Nephron progenitor cell (in vitro differentiated cells): Measurements from ENCODE around the gene GALNT2.

Experiments used
- DNase-seq: peaks from one replicate; pipeline ENCODE4 v3.0.0; 2021
- H3K27ac Mint-ChIP-seq: 2 replicates; pipeline ENCODE4 v1.8.0; 2021; ENCODE audit warnings: mild to moderate bottlenecking, moderate library complexity, mixed read lengths
- H3K27me3 Mint-ChIP-seq: 2 replicates; pipeline ENCODE4 v1.8.0; 2021; ENCODE audit warnings: mild to moderate bottlenecking, low read depth, mixed read lengths; ENCODE audit not compliant: poor library complexity
- H3K36me3 Mint-ChIP-seq: 2 replicates; pipeline ENCODE4 v1.8.0; 2021; ENCODE audit warnings: low read depth, mixed read lengths
- H3K4me1 Mint-ChIP-seq: 2 replicates; pipeline ENCODE4 v1.8.0; 2021; ENCODE audit warnings: mixed read lengths
- H3K4me3 Mint-ChIP-seq: 2 replicates; pipeline ENCODE4 v1.8.0; 2021; ENCODE audit warnings: mild to moderate bottlenecking, moderate library complexity, mixed read lengths
- H3K9me3 Mint-ChIP-seq: 2 replicates; pipeline ENCODE4 v1.8.0; 2021; ENCODE audit warnings: mild to moderate bottlenecking, moderate library complexity, mixed read lengths
- TF ChIP-seq, protein P1 (sequence below): fragments of 200-600 bp; sonication (generic); IDR thresholded peaks from 2 replicates; pipeline ENCODE4 v1.5.0; 2021; ENCODE audit warnings: antibody characterized with exemption

The GALNT2 gene

DNA sequence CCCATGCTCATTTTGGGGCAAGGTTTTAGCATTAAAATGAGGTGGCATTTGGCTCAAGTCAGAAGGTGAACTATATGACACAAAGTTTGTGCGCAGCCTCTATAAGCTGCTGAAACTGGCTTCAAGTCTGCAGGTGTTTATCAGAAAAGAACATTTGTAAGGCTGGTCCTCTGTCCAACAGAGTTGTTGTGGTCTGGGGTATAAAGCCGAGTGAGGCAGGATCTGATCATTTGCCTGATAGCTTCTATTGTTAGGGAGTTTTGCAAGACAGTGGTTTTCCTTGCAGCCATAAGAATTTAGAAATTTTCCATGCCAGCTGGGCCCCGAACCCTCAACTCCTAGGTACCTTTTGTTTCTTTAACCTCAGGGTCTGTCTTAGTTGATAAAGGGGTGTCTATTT lies 228.3 kb downstream of the GALNT2 start:
- H3K4me3 Mint-ChIP-seq = no peak overlapping the region
- no peaks in the 10 kb centered on the region for H3K36me3 Mint-ChIP-seq
- TF ChIP-seq, protein P1, sequence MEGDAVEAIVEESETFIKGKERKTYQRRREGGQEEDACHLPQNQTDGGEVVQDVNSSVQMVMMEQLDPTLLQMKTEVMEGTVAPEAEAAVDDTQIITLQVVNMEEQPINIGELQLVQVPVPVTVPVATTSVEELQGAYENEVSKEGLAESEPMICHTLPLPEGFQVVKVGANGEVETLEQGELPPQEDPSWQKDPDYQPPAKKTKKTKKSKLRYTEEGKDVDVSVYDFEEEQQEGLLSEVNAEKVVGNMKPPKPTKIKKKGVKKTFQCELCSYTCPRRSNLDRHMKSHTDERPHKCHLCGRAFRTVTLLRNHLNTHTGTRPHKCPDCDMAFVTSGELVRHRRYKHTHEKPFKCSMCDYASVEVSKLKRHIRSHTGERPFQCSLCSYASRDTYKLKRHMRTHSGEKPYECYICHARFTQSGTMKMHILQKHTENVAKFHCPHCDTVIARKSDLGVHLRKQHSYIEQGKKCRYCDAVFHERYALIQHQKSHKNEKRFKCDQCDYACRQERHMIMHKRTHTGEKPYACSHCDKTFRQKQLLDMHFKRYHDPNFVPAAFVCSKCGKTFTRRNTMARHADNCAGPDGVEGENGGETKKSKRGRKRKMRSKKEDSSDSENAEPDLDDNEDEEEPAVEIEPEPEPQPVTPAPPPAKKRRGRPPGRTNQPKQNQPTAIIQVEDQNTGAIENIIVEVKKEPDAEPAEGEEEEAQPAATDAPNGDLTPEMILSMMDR = no peak
- no peak for DNase-seq
- H3K27me3 Mint-ChIP-seq = peaks cover 41% of the 10 kb centered on the region
- no peak overlapping the region for H3K27ac Mint-ChIP-seq
- H3K9me3 Mint-ChIP-seq = peaks cover 4% of the 10 kb centered on the region
- peaks cover 10% of the 10 kb centered on the region for H3K4me1 Mint-ChIP-seq

DNA sequence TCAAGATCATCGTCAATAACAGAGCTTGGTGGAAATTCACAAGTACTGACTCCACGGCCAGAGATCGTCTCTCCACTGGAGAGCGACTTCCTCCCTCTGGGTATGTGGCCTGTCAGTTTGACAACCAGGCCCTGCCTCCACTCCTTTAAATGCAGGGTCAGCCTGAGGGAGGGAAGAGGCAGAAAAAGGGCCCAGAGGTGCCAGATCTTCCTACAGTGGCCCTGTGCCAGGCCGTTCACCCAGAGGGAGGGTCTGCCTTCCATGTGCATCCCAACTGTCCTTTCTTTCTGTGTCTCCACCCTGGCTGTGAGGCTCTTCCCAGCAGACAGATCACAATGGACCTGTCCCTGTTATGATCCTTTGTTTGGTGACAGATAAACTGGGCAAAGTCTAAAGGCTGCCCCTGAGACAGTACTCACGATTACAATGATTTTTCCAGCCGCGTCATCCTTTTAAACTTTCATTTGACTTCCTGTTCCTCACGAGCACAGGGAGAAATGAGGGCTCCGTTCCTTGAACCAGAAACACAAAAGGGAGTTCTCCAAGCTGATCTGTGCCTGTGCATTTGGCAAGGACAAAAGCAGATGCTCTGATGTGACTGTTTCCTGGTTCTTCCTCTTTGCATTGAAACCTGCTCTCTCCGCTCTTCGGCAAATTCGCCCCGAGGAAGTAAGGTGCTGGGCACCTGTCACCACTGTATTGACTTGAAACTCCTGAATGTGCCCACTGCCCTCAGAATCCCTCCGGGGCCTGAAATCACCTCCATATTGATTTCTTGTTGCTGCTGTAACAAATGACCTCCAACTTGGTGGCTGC lies 232.4 kb downstream of the GALNT2 start:
- H3K36me3 Mint-ChIP-seq = no peaks in the 10 kb centered on the region
- peaks cover 6% of the 10 kb centered on the region for H3K27me3 Mint-ChIP-seq
- no peaks in the 10 kb centered on the region for H3K4me1 Mint-ChIP-seq
- H3K27ac Mint-ChIP-seq = no peak overlapping the region
- no peak overlapping the region for H3K4me3 Mint-ChIP-seq
- TF ChIP-seq, protein P1 = no peak
- no peak for DNase-seq
- H3K9me3 Mint-ChIP-seq = peaks cover 4% of the 10 kb centered on the region

DNA sequence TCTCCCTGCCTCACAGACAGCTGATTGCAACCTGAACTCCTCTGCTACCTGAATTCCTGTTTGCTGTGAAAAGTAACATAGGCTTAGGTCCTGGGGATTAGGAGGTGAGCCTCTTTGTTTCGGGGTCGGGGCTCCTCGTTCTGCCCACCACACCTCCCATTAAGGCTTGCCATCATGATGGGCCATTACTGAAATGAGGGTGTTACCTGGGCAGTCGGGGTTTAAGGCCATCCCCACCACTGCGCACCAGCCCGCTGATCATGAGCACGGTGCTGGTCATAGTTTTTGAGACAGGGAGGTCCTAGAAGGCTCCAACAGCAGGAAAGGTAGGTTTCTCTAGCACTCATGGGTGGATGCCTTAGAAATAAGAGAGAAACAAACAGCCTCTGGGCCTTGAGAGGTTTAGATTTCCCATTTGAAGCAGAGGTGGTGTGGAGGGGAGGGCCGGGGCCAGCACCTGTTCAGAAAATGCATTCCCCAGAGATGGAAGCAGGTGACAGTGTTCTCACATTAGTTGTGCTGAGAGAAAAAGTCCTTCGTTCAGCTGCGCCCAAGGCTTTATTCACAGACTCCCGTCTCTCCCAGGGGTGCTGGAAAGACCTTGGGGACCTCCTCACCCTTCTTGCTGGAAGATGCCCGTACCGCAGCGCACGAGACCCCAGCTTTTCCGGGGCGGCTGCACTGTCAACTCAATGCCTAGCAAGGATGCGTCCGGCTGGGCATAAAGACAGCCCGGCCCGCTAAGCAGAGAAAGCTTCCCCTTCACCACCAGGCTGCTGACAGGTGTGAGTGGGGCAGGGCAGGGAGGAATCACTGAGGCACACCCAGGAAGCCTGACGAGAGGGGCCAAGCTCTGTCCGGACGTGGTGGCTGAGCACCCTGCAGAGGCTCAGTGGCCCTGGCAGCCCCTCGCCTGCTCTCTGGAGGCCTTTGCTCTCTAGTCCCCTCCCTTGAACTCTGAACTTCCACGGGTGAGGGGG lies 233.6 kb downstream of the GALNT2 start:
- peaks cover 2% of the 10 kb centered on the region for H3K27me3 Mint-ChIP-seq
- no peak for DNase-seq
- H3K4me3 Mint-ChIP-seq = no peak overlapping the region
- H3K4me1 Mint-ChIP-seq = no peaks in the 10 kb centered on the region
- H3K27ac Mint-ChIP-seq = no peak overlapping the region
- H3K9me3 Mint-ChIP-seq = peaks cover 4% of the 10 kb centered on the region
- no peaks in the 10 kb centered on the region for H3K36me3 Mint-ChIP-seq
- TF ChIP-seq, protein P1 = no peak

DNA sequence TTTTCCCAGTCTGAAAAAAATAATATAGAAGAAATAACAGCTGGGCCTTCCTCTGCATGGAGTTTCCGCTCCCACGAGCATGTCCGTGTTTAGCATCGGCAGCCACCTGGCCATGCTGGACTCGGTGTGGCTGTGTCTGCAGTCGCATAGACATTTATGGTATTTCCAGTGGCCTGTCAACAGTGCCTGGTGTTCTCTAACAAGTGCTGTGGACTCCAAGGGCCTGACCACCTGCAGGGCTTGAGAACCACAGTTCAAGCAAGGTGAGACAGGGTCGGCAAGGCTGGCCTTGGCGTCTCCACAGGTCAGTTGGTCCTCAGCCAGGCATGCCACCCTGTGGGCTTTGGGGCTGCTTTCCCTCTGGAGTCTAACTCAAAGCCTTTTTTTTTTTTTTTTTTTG lies 234.3 kb downstream of the GALNT2 start:
- H3K36me3 Mint-ChIP-seq = no peaks in the 10 kb centered on the region
- no peak overlapping the region for H3K4me3 Mint-ChIP-seq
- no peak overlapping the region for H3K27ac Mint-ChIP-seq
- peaks cover 4% of the 10 kb centered on the region for H3K9me3 Mint-ChIP-seq
- H3K27me3 Mint-ChIP-seq = peaks cover 2% of the 10 kb centered on the region
- TF ChIP-seq, protein P1 = no peak
- H3K4me1 Mint-ChIP-seq = no peaks in the 10 kb centered on the region
- no peak for DNase-seq

DNA sequence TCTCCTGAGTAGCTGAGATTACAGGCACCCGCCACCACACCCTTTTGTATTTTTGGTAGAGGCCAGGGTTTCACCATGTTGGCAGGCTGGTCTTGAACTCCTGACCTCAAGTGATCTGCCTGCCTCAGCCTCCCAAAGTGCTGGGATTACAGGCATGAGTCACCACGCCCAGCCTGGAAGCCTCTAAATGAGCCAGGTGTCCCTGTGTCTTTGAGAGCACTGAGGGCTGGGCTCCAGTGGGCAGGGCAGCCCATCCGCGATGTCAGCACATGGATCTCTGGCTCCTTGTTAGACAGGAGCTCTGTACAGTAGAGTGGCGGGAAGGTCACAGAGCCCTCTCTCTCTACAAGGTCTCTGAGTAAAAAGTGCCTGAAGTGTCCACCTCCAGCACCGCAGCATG lies 234.8 kb downstream of the GALNT2 start:
- no peak overlapping the region for H3K4me3 Mint-ChIP-seq
- H3K4me1 Mint-ChIP-seq = no peaks in the 10 kb centered on the region
- TF ChIP-seq, protein P1 = no peak
- peaks cover 2% of the 10 kb centered on the region for H3K27me3 Mint-ChIP-seq
- H3K36me3 Mint-ChIP-seq = no peaks in the 10 kb centered on the region
- H3K27ac Mint-ChIP-seq = no peak overlapping the region
- H3K9me3 Mint-ChIP-seq = peaks cover 4% of the 10 kb centered on the region
- no peak for DNase-seq
